GM19239 (cell line): ENCODE data around the gene EFCAB13.
"Not testable (repeated sequence)": the region's sequence is repeated elsewhere in the genome, so short reads cannot be mapped to it uniquely, and the experiment has no call there.

Experiments used
- DNase-seq: peaks from one replicate; pipeline ENCODE4 v3.0.0; 2011; ENCODE audit warnings: low spot score; ENCODE audit not compliant: insufficient read length
- FAIRE-seq: peaks from 2 replicates; lab custom pipeline; 2011; peaks lifted over from hg19 to GRCh38; lab: Jason Lieb, UNC

The EFCAB13 gene

DNA sequence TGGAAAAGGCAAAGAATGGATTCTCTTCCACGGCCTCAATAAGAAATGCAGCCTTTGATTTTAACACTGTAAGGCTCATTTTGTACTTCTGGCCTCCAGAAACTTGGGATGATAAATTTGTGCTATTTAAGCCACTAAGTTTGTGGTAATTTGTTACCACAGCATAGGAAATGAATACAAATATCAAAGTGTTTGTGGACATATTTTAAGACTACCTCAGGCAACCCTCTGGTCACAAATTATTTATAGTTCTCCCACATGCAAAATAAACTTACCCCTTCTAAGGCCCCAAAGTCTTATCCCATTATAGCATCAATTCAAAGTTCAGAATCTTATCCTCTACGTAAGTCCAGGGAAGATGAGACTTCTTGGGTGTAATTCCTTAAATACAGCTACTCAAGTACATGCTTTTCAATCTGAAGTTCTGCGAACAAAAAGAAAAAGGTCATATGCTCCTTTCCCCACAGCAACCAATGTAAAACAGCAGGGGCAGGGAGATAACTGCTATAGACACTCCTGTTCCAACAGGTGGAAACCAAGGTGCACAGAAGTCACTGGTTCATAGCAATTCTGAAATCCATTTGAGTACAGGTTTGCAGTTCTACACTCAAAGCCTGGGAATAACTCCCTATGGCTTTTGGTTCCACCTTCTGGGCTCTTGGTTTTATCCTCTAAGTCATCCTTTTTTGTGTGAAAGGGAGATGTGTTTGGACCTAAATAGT is 5.4 kb upstream of the EFCAB13 start:
- FAIRE-seq (no peak), DNase-seq (no peak)

DNA sequence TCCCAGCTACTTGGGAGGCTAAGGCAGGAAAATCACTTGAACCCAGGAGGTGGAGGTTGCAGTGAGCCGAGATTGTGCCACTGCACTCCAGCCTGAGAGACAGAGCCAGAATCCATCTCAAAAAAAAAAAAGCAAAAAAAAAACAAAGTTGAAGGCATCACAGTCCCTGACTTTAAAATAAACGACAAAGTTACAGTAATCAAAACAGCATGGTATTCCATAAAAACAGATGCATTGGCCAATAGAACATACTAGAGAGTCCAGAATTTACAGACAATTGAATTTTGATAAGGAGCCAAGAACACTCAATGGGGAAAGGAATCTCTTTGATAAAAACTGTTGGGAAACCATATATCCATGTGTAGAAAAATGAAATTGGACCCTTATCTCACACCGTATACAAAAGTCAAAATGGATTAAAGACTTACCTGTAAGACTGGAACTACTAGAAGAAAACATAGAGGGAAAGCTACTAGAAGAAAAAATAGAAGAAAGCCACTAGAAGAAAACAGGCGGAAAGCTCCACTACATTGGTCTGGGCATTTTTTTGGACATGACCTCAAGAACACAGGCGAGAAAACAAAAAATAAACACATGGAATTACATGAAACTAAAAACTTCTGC is 2.8 kb upstream of the EFCAB13 start:
- DNase-seq (no peak), FAIRE-seq (no peak)

DNA sequence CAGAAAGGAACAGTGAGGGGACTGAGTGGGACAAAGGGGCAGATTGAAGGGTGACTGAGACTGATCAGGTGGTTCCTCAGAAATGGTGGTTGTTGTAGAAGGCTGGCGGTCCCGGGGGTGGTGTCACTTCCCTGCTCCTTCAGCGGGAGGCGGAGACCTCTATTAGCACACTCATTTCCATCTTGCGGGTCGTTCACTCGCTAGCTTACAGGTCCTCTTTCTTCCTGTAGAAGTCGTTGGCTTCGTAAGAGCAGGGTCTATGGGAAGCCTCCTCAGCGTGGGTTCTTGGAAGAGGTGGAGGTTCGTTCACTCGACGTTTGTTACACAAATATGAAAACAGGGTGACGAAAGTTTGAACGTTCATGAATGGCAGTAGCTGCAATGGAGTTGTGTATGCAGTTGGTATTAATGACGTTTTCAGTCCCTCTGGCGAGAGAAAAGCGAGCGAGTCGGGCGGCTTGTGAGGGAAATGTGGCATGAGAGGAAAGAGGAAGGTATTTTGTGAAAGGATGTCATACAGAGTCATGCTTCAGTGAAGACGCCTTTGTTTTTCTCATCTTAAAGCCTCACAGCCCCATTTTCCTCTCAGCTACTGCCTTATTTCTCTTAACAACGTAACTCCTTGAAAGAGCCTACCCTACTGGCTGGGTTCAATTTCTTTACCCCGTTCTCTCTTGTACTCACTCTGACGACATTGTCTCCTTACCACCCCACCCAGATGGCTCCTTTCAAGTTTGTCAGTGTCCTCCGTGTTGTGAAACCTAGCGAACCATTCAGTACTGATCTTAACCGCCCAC is 667 bp downstream of the EFCAB13 start:
- FAIRE-seq = peak; percentile 90
- DNase-seq = no peak

DNA sequence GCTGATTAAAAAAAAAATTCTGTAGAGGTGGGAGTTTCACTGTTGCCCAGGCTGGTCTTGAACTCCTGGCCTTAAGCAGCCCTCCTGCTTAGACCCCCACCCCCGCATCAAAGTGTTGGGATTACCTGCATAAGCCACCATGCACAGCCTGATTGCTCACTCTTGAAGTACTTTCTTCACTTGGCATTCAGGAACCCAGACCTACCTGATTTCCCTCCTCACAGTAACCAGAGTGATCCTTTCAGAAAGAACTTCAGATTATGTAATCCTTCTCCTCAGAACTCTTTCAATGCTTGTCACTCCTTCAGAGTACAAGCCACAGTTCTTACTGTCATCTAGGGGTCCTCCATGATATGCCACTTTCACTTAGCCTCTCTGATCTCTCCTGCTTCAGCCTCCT is 1.4 kb downstream of the EFCAB13 start:
- FAIRE-seq (no peak), DNase-seq (no peak)

DNA sequence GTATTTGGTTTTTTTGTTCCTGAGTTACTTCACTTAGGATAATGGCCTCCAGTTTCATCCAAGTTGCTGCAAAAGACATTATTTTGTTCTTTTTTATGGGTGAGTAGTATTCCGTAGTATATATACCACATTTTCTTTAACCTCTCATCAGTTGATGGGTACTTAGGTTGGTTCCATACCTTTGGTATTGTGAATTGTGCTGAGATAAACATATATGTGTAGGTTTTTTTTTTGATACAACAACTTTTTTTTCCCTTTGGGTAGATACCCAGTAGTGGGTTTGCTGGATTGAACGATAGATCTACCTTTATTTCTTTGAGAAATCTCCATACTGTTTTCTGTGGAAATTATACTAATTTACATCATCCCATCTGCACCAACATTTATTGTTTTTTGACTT is 6.8 kb downstream of the EFCAB13 start:
- DNase-seq (no peak), FAIRE-seq (no peak)

DNA sequence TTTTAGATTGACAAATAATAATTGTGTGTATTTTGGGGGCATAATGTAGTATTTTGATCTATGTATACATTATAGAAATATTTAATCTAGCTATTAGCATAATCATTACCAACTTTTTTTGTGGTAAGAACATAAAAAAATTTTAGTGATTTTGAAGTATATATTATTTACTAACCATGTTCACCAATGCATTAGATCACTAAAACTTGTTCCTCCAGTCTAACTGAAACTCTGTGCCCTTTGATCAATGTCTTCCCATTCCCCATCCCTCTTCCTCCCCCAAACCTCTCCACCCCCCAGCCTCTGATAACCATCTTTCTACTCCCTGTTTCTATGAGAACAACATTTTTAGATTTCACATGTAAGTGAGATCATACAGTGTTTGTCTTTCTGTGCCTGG is 8.5 kb downstream of the EFCAB13 start:
- DNase-seq (no peak), FAIRE-seq (no peak)

DNA sequence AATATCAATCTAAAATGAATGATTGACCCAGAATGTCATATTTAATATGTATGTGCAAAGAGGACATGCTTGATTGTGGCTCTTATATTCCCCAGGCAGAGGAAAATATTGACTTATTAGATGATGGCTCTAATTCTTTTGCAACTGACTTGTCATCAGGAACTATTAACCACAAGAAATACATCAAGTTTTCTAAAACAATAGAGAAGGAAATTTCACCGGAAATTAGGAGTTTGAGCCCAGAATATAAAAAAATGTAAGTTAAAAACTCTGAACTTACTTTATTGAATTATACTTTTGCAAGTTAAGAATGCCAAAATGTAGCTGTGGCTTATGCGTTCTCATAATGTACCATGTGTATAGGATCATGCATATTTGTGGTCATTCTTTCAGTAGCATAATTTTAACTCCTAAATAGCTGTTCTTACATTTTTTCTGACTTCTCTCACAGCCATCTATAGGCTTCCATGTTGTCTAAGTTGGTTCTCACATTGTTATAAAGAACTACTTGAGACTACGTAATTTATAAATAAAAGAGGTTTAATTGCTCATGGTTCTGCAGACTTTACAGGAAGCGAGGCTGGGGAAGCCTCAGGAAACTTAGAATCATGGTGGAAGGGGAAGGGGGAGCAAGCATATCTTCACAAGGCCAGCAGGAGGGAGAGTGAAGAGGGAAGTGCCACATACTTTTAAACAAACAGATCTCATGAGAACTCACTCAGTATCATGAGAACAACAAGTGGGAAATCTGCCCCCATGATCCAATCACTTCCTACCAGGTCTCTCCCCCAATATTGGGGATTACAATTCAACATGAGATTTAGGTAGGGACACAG is 11.6 kb downstream of the EFCAB13 start:
- no peak for FAIRE-seq
- no peak for DNase-seq

DNA sequence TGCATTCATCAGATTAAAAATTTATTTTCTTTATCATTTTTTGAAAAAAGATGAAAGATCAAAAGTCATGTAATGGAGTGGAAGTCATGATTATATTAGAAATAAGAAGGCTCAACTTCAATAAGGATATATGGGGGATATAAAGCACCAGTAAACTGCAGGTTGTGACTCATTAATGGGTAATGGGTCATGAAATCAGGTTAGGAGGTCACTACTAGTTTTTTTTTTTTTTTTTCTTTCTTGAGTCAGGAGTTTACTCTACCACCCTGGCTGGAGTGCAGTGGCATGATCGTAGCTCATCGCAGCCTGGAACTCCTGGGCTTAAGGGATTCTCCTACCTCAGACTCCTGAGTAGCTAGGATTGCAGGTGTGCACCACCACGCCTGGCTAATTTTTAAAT is 14.3 kb downstream of the EFCAB13 start:
- DNase-seq = no peak

DNA sequence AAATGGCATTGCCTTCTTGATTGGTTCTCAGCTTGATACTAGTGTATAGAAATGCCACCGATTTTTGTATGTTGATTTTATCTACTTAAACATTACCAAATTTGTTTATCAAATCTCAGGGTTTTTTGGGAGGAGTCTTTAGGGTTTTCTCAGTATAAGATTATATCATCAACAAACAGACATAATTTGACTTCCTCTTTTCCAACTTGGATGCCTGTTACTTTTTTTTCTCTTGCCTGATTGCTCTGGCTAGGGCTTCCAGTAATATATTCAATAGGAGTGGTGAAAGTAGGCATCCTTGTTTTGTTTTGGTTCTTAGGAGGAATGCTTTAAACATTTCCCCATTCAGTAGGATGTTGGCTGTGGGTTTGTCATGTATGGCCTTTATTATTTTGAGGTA is 29.1 kb downstream of the EFCAB13 start:
- FAIRE-seq (no peak), DNase-seq (no peak)

More for the DNA sequence above, 14.3 kb downstream of the EFCAB13 start:
- FAIRE-seq = no peak

DNA sequence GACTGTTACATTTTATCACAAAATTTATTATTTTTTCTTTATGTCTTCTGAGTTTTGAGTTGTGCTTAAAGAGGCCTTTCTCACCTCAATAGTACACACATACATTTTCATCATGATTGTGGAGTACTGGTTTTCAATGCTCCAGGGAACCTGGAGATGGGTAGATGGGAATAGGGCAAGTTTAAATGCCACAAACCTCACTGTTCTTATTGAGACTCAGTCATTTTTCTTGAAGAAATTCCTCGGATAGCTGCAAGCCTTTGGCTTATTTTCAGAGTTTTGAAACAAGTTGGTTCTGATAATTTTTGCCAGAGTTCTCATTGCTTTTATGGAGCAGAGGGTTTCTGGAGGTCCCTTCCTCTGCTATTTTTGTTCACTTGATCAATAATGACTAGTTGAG is 34.9 kb downstream of the EFCAB13 start:
- no peak for FAIRE-seq
- DNase-seq = no peak

DNA sequence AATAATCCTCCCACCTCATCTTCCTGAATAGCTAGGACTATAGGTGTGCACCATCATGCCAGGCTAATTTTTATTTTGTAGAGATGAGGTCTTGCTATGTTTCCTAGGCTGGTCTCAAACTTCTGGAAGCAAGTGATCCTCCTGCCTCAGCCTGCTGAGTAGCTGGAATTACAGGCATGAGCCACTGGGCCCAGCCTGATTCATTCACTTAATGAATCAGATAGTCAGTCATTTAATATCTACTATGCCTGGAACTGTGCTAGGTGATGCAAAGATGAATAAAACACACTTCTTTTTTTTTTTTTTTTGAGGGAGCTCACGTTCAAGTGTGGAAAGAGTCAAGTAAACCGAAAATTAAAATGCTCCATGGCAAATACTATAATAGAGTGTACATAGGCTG is 39.4 kb downstream of the EFCAB13 start:
- DNase-seq (no peak), FAIRE-seq (no peak)

DNA sequence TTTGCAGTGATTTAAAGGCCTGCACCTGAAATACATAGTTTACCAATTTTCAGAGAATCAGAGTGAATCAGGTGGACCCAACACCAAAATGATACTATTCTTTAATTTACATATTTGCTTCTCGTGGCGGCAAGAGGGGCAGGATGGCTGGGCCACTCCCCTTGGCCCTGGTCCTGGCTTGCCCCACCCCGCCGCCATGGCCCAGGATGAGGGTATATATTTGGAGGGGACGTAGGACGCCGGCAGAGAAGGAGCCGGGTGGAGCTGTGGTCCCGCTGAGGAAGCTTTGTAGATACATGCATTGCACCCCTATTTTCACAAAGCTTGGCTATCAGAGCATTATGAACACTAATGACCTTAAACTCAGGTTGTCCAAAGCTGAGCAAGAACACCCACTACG is 43.5 kb downstream of the EFCAB13 start:
- DNase-seq (no peak), FAIRE-seq (no peak)

DNA sequence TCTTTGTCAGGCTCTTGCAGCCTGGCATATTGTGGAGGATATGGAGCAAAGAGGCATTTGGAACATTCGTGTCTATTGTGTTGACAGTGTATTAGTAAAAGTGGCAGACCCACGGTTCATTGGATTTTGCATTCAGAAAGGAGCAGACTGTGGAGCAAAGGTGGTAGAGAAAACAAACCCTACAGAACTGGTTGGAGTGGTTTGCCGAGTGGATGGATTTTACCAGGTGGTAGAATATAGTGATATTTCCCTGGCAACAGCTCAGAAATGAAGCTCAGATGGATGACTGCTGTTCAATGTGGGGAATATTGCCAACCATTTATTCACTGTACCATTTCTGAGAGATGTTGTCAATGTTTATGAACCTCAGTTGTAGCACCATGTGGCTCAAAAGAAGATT is 44.5 kb downstream of the EFCAB13 start:
- no peak for DNase-seq
- FAIRE-seq = no peak

DNA sequence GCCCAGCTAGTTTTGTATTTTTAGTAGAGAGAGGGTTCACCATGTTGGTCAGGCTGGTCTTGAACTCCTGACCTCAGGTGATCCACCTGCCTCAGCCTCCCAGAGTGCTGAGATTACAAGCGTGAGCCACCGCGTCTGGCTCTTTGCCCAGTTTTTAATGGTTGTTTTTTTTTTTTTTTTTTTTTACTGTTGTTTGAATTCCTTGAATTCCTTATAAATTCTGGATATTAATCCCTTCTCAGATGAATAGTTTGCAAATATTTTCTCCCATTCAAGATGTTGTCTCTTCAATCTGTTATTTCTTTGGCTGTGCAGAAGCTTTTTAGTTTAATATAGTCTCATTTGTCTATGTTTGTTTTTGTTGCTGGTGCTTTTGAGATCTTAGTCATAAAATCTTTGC is 47.1 kb downstream of the EFCAB13 start:
- DNase-seq, FAIRE-seq: not testable (repeated sequence)

DNA sequence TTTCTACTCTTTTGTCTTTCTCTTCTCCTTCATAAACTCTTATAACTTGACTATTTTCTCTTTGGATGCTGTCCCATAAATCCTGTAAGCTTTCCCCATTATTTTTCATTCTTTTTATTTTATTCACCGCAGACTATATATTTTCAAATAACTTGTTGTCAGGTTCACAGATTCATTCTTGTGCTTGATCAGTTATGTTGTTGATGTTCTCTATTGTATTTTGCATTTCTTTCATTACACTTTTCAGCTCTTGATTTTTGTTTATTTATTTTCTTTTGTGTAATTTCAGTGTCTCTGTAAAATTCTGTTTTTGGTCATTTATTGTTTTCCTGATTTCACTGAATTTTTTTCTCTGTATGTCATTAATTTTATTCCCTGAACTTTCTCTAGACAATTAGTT is 49.2 kb downstream of the EFCAB13 start:
- FAIRE-seq (no peak), DNase-seq (no peak)

DNA sequence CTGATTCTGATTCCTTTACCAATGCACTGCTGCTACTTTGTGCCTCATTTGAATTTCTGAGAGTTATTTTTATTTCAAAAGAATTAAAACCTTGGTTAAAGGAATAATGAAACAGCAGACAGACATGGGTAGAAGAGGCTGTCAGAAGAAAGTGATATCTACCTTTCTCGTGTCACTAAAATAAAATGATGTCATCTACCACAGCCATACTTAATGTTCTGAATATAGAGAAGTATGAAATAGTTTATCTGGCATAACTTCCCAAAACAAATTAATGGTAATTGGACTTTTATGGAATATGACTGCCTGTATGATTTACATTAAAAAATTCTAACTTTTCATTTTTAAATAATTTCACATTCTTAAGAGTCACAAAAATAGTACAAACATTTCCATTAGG is 52.5 kb downstream of the EFCAB13 start:
- DNase-seq (no peak), FAIRE-seq (no peak)

DNA sequence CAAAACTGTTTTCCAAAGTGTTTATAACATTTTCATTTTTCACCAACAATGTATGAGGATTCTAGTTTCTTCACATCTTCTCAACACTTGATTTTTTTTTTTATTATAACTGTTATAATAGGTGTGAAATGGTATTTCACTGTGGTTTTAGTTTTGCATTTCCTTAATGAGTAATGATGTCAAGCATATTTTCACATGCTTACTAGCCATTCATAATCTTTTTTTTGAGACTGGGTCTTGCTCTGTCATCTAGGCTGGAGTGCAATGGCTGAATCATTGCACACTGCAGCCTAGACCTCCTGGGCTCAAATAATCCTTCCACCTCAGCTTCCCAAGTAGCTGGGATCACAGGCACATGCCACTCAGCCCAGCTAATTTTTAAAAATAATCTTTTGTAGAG is 65.1 kb downstream of the EFCAB13 start:
- FAIRE-seq (no peak), DNase-seq (no peak)

DNA sequence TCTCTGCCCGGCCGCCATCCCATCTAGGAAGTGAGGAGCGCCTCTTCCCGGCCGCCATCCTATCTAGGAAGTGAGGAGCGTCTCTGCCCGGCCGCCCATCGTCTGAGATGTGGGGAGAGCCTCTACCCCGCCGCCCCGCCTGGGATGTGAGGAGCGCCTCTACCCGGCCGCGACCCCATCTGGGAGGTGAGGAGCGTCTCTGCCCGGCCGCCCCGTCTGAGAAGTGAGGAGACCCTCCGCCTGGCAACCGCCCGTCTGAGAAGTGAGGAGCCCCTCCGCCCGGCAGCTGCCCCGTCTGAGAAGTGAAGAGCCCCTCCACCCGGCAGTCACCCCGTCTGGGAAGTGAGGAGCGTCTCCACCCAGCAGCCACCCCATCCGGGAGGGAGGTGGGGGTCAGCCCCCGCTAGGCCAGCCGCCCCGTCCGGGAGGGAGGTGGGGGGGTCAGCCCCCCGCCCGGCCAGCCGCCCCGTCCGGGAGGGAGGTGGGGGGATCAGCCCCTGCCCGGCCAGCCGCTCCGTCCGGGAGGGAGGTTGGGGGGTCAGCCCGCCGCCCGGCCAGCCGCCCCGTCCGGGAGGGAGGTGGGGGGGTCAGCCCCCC is 73.9 kb downstream of the EFCAB13 start:
- not testable (repeated sequence) for DNase-seq, FAIRE-seq

DNA sequence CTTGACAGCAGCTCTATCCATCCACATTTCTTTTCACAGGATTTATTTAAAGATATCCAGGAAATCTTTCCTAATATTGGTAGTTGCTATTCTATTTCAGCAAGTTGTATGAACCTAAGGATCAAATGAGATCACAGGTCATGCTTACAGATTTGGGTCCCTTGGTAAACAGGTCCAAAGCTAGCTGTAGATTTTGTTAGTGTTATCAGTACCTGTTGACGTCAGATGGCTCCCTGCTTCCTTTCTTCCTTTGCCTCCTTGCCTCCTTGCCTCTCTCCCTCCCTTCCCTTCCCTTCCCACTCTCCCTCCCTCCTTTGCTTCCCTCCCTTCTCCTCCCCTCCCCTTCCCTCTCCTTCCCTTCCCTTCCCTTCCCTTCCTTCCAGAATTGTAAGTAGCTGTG is 76.6 kb downstream of the EFCAB13 start:
- DNase-seq = no peak
- no peak for FAIRE-seq

DNA sequence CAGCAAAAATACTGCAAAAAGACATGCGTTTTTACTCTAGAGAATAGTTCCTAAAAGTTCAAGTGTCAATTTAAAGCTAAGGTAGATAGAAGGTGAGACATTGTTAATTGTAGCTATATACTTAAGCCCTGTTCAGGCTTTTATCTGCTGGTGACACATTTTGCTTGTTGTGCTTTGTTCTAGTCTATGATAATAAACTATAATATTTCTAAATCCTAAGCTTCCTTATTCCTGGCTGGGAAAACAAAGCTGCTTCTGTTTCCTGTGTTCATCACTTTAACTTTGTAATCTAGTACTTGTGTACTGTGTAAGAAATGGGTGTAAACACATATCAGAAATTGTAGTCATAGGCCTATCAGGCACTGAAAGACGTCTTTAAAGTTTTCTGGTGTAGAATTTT is 77.3 kb downstream of the EFCAB13 start:
- DNase-seq (no peak), FAIRE-seq (no peak)
